Measurements from ENCODE around the gene SUPT6H. TPM values are rescaled to one million over a fixed set of nuclear protein-coding genes. Genes with fewer than 3 reads are reported as not detected.

The SUPT6H gene
- total RNA-seq, 1 experiment from 2014 or later: 61.3 TPM

GRCh38 chr17:28748852-28749515 is 87.0 kb downstream of the SUPT6H start:
- no peak for TF ChIP-seq MYBL2 (CRISPR knock-in tag; IDR thresholded peaks at IDR 0.05)
- no peak for TF ChIP-seq TP53 (CRISPR knock-in tag; IDR thresholded peaks at IDR 0.05)
- no peak for TF ChIP-seq ZMAT4 (CRISPR knock-in tag; IDR thresholded peaks at IDR 0.05)
- TF ChIP-seq CTCF (IDR thresholded peaks at IDR 0.05): no peak
- TF ChIP-seq E2F1 (CRISPR knock-in tag; IDR thresholded peaks at IDR 0.05): no peak
- TF ChIP-seq NR2C2 (CRISPR knock-in tag; IDR thresholded peaks at IDR 0.05): no peak
- TF ChIP-seq FOXP4 (CRISPR knock-in tag; IDR thresholded peaks at IDR 0.05): no peak
- TF ChIP-seq CREM (CRISPR knock-in tag; IDR thresholded peaks at IDR 0.05): no peak
- no peak for TF ChIP-seq NR3C1 (CRISPR knock-in tag; conservative IDR thresholded peaks at IDR 0.05; ENCODE audit: low read depth)
- TF ChIP-seq KAT7 (CRISPR knock-in tag; IDR thresholded peaks at IDR 0.05; ENCODE audit: borderline replicate concordance): no peak
- no peak for TF ChIP-seq TEAD1 (CRISPR knock-in tag; IDR thresholded peaks at IDR 0.05)
- TF ChIP-seq TCF7 (CRISPR knock-in tag; IDR thresholded peaks at IDR 0.05; ENCODE audit: low read depth): no peak
- TF ChIP-seq ATF2 (CRISPR knock-in tag; IDR thresholded peaks at IDR 0.05; ENCODE audit: borderline replicate concordance, low read depth): no peak
- TF ChIP-seq ZNF671 (CRISPR knock-in tag; IDR thresholded peaks at IDR 0.05): no peak
- no peak for TF ChIP-seq ETV6 (CRISPR knock-in tag; IDR thresholded peaks at IDR 0.05)
- no peak for TF ChIP-seq GTF2I (CRISPR knock-in tag; conservative IDR thresholded peaks at IDR 0.05)
- TF ChIP-seq PRRX2 (CRISPR knock-in tag; IDR thresholded peaks at IDR 0.05): no peak
- Mint-ChIP-seq H3K27me3 (ENCODE audit: low read depth) (no peaks in the 10 kb centered on the region), H3K4me3 (no peak overlapping the region), H3K36me3 (peaks cover 53% of the 10 kb centered on the region), H3K4me1 (peaks cover 47% of the 10 kb centered on the region), H3K9me3 (no peaks in the 10 kb centered on the region), H3K27ac (peak overlapping the region; percentile 64)
- ChIA-PET POLR2A (interaction anchor here (0.6 to 13.5 kb wide), 3 partner anchors 12 to 301 kb away, joined by 3 to 310 read pairs (median 4); partner anchors contain the start of genes NEK8 and TLCD1), CTCF (interaction anchor here (0.8 to 13.9 kb wide), 6 partner anchors 14 to 150 kb away, joined by 5 to 541 read pairs (median 16); partner anchors contain the start of genes NEK8, RPL23A and TLCD1)
- no peak for DNase-seq (ENCODE audit: low spot score)
- no peak for ATAC-seq

- Mint-ChIP-seq H3K27ac (no peak overlapping the region; the same call in 1 of the 2 replicates), H3K4me1 (peaks cover 47% of the 10 kb centered on the region), H3K9me3 (no peaks in the 10 kb centered on the region), H3K36me3 (peaks cover 53% of the 10 kb centered on the region), H3K27me3 (ENCODE audit: low read depth) (no peaks in the 10 kb centered on the region), H3K4me3 (no peak overlapping the region)
- no peak for DNase-seq (ENCODE audit: low spot score)
- no peak for TF ChIP-seq ELF4 (CRISPR knock-in tag; IDR thresholded peaks at IDR 0.05; ENCODE audit: low read depth)
- 0 out of 2 replicates have a peak, but pooled peaks have one; percentile 47 for TF ChIP-seq ZNF671 (CRISPR knock-in tag; IDR thresholded peaks at IDR 0.05)
- ChIA-PET POLR2A (interaction anchor here (0.6 to 13.5 kb wide), 4 partner anchors 12 to 300 kb away, joined by 3 to 310 read pairs (median 4); partner anchors contain the start of genes BLTP2, NEK8 and TLCD1), CTCF (interaction anchor here (0.6 to 13.9 kb wide), 32 partner anchors 7 to 341 kb away, joined by 3 to 541 read pairs (median 4); partner anchors contain the start of genes FAM222B, NEK8, PIGS and PROCA1)
- ATAC-seq: peak; percentile 0; the same call in 1 of the 2 replicates
These were observed 87.6 kb downstream of the SUPT6H start for GRCh38 chr17:28749516-28750177.
